DND-41 (cell line): ENCODE measurements around the gene STAC2.

Experiments
- ATAC-seq: fragments of 200-7000 bp; cut with Tn5 transposase; 3 replicates; pipeline ENCODE4 v1.9.1; 2021; ENCODE audit warnings: low read depth; ENCODE audit not compliant: insufficient read depth
- DNase-seq: peaks from one replicate; pipeline ENCODE4 v3.0.0-alpha.2; 2020
- H2AFZ ChIP-seq: 2 replicates; pipeline ENCODE4 v1.6.0; 2012; ENCODE audit warnings: low read depth, low read length
- H3K27ac ChIP-seq: 2 replicates; pipeline ENCODE4 v1.5.1; 2012; ENCODE audit warnings: low read length, inconsistent platforms
- H3K27me3 ChIP-seq: fragments of 200-600 bp; sonication (generic); 2 replicates; pipeline ENCODE4 v1.6.0; 2012; ENCODE audit warnings: low read length, mild to moderate bottlenecking, inconsistent platforms; ENCODE audit not compliant: insufficient read depth, poor library complexity
- H3K36me3 ChIP-seq: 2 replicates; pipeline ENCODE4 v1.5.1; 2012; ENCODE audit warnings: low read length, inconsistent platforms; ENCODE audit not compliant: insufficient read depth
- H3K4me1 ChIP-seq: 2 replicates; pipeline ENCODE4 v1.5.1; 2012; ENCODE audit warnings: mild to moderate bottlenecking, low read length; ENCODE audit not compliant: insufficient read depth
- H3K4me2 ChIP-seq: 2 replicates; pipeline ENCODE4 v1.6.0; 2012; ENCODE audit warnings: mild to moderate bottlenecking, moderate library complexity, low read length, inconsistent platforms; ENCODE audit not compliant: insufficient read depth
- H3K4me3 ChIP-seq, 2 experiments: fragments of 200-600 bp in 1 of 2; shearing (Covaris generic) in 1 of 2; 2 replicates each; pipeline ENCODE4 v1.5.1; 2012 to 2016; ENCODE audit warnings: inconsistent platforms in 2 of 2, low read length in 2 of 2, mild to moderate bottlenecking in 2 of 2, low read depth in 1 of 2, moderate library complexity in 1 of 2
- H3K79me2 ChIP-seq: 2 replicates; pipeline ENCODE4 v1.6.0; 2012; ENCODE audit warnings: low read length, inconsistent platforms; ENCODE audit not compliant: insufficient read depth
- H3K9ac ChIP-seq: 2 replicates; pipeline ENCODE4 v1.6.0; 2012; ENCODE audit warnings: low read depth, mild to moderate bottlenecking, inconsistent platforms, low read length, moderate library complexity
- H3K9me3 ChIP-seq: 2 replicates; pipeline ENCODE4 v1.5.1; 2012; ENCODE audit warnings: low read length, moderate library complexity, mild to moderate bottlenecking, inconsistent platforms; ENCODE audit not compliant: insufficient read depth, severe bottlenecking
- H4K20me1 ChIP-seq: 2 replicates; pipeline ENCODE4 v1.6.0; 2012; ENCODE audit warnings: low read length; ENCODE audit not compliant: insufficient read depth
- CTCF ChIP-seq: IDR thresholded peaks from 2 replicates; pipeline ENCODE4 v1.5.1; 2012; ENCODE audit warnings: borderline replicate concordance, low read length, moderate library complexity, mild to moderate bottlenecking; ENCODE audit not compliant: poor library complexity, severe bottlenecking; ENCODE audit errors: extremely low read depth
- EZH2 ChIP-seq: IDR thresholded peaks from 3 replicates; pipeline ENCODE4 v1.6.1; 2012; ENCODE audit warnings: borderline replicate concordance, low read depth, mild to moderate bottlenecking, moderate library complexity, low read length, inconsistent platforms; ENCODE audit not compliant: severe bottlenecking

The STAC2 gene

GRCh38 chr17:39244600-39245570 lies 19.1 kb upstream of the STAC2 start:
- ATAC-seq (peak; percentile 80), DNase-seq (peak; percentile 85)
- Histone ChIP-seq H3K4me1 (peaks cover 19% of the 10 kb centered on the region), H3K36me3 (no peaks in the 10 kb centered on the region), H3K27me3 (no peaks in the 10 kb centered on the region), H3K9me3 (no peaks in the 10 kb centered on the region), H3K27ac (peak overlapping the region; percentile 48; the same call in 1 of the 2 replicates), H3K79me2 (no peaks in the 10 kb centered on the region), H3K4me3 (peak overlapping the region in 1 of 2 experiments; percentile 33; a peak in 1 of 4 replicates), H4K20me1 (no peaks in the 10 kb centered on the region), H3K4me2 (peak overlapping the region; percentile 56), H2AFZ (no peak overlapping the region), H3K9ac (peak overlapping the region; percentile 11; the same call in 1 of the 2 replicates)
- no peak for TF ChIP-seq EZH2
- TF ChIP-seq CTCF, result peak; percentile 97

- H3K4me3 ChIP-seq, result peak overlapping the region in 1 of 2 experiments; percentile 33; a peak in 1 of 4 replicates
- peak overlapping the region; percentile 48 for H3K27ac ChIP-seq
- peak overlapping the region; percentile 11; the same call in 1 of the 2 replicates for H3K9ac ChIP-seq
- DNase-seq (peak; percentile 86), ATAC-seq (peak; percentile 92)
- peak overlapping the region; percentile 56 for H3K4me2 ChIP-seq
- no peaks in the 10 kb centered on the region for H3K36me3 ChIP-seq
- H4K20me1 ChIP-seq, result no peaks in the 10 kb centered on the region
- peaks cover 25% of the 10 kb centered on the region for H3K4me1 ChIP-seq
- H3K79me2 ChIP-seq, result no peaks in the 10 kb centered on the region
- no peaks in the 10 kb centered on the region for H3K27me3 ChIP-seq
- H2AFZ ChIP-seq, result peak overlapping the region; percentile 40
- H3K9me3 ChIP-seq, result no peaks in the 10 kb centered on the region
- TF ChIP-seq EZH2 (no peak), CTCF (no peak)
Observed at GRCh38 chr17:39244016-39244599, 18.4 kb upstream of the STAC2 start.

- TF ChIP-seq EZH2 (no peak), CTCF (no peak)
Observed at GRCh38 chr17:39243155-39243554, 17.4 kb upstream of the STAC2 start.

More at GRCh38 chr17:39243155-39243554, 17.4 kb upstream of the STAC2 start:
- Histone ChIP-seq H3K4me1 (peaks cover 35% of the 10 kb centered on the region), H3K9ac (no peak overlapping the region), H4K20me1 (no peaks in the 10 kb centered on the region), H3K36me3 (no peaks in the 10 kb centered on the region), H3K4me2 (0 out of 2 replicates have a peak overlapping the region, but pooled peaks have one; percentile 21), H3K27ac (no peak overlapping the region), H2AFZ (no peak overlapping the region), H3K27me3 (no peaks in the 10 kb centered on the region), H3K4me3 (no peak overlapping the region), H3K9me3 (no peaks in the 10 kb centered on the region), H3K79me2 (no peaks in the 10 kb centered on the region)
- DNase-seq (no peak), ATAC-seq (no peak)
